ENCODE data around the gene MAB21L4.
"Not testable (repeated sequence)": the region's sequence is repeated elsewhere in the genome, so short reads cannot be mapped to it uniquely, and the experiment has no call there.

The MAB21L4 gene

DNA sequence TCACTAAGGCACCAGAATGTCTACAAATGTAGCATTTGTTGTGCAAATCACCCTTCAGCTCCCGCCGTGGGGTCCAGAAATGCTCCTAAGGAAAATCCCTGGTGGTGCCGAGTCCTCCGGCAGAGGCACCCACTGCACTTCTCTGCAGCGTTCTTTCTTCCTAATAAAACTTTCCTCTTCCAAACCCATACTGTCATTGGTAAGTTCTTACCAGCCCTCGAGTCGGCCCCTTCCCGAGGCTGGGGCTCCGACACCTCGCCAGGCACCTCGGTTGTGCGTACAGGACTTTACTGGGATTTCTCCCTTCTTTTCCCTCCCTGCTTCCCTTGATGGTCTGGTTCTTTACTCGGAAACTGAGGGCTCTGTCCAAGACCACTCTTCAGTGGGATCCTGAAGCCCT is 37.6 kb downstream of the MAB21L4 start:
- Mint-ChIP-seq H3K36me3 (peaks cover 2% of the 10 kb centered on the region), H3K9me3 (peaks cover 12% of the 10 kb centered on the region), H3K27me3 (peaks cover 19% of the 10 kb centered on the region), H3K27ac (no peak overlapping the region), H3K4me1 (no peaks in the 10 kb centered on the region), H3K4me3 (no peak overlapping the region)
- DNase-seq, result no peak
- CTCF ChIA-PET, result no interaction called here

DNA sequence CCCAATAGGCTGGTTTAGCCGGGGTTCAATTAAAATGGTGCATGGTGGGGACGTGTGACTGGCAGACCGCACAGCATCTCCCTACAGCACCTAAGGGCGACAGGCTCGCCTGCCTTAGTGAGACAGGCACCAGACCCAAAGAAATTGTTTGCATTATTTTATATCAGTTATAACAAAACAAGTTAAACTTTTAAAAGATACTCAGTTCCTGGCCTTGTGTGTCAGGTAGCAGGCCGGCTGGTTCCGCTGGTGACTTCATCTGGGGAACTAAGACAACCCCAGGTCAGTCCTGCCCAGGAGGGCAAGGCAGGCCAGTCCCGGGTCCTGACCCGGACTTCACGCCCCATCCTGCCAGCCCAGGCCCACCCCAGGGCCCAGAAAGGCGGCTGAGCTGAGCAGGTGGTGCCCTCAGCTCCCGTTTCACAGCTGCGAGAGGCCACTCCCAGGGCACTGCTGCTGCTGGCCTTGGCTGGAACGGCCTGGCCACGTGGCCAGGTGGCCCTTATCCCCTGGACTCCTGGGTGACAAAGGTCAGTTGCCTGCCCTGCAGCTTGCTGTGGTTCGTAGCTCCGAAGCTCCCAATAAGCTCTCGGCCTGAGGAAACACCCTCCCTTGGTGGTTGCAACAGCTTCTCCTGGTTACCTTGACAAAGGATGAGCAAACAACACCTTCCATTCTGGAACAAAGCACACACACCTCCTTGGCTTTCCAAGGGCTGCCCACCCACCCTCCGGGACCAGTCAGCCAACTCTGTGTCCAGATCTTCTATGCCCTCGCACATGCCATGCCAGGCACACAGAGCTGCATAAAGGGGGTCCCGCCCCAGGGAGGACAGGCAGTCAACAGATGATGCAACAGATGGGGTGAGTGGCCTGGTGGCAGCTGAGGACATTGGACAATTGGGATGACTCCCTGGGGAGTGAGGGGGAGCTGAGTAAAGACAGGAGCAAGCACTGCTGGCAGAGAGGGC is 38.6 kb downstream of the MAB21L4 start:
- Mint-ChIP-seq H3K27ac (no peak overlapping the region), H3K36me3 (peaks cover 2% of the 10 kb centered on the region), H3K4me3 (no peak overlapping the region), H3K9me3 (peaks cover 12% of the 10 kb centered on the region), H3K27me3 (peaks cover 15% of the 10 kb centered on the region), H3K4me1 (no peaks in the 10 kb centered on the region)
- CTCF ChIA-PET, result no interaction called here
- DNase-seq, result no peak

DNA sequence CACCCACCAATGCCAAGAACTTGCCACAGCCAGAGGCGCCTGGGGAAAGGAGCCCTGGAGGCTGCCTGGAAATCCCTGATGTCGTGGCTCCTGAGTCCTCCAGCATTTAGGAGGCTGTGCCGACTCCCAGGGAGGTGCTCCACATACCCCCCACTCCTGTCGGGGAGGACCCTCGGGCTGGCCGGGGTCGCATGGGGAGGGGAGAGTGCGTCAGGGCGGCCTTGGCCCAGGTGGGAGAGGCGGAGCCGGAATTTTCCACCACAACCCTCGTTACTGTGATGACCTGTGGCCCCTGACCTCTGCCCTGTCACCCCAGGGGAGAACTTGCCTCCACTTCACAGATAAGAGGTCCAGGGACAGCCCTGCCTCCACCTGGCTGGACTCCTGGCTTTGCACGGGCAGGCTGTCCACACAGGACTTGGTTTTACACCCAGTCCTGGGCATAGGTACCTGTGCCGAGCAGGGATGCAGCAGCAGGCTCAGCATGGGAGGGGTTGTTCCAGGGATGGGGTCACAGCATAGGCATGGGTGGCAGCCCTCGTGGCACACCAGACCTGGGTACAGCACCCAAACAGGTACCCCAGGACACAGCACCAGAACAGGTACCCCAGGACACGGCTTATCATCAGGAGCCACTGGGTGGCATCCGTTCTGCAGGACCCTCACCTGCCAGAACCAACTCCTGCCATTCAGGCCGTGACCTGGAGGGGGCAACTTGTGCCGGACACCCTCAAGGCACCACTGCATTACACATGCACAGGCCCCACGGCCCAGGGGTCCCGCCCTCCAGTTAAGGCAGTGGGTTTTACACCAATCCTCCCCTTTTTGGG is 39.6 kb downstream of the MAB21L4 start:
- peaks cover 2% of the 10 kb centered on the region for H3K36me3 Mint-ChIP-seq
- H3K9me3 Mint-ChIP-seq, result peaks cover 12% of the 10 kb centered on the region
- peaks cover 16% of the 10 kb centered on the region for H3K27me3 Mint-ChIP-seq
- H3K27ac Mint-ChIP-seq, result no peak overlapping the region
- no peaks in the 10 kb centered on the region for H3K4me1 Mint-ChIP-seq
- DNase-seq, result no peak
- CTCF ChIA-PET, result no interaction called here
- H3K4me3 Mint-ChIP-seq, result no peak overlapping the region

DNA sequence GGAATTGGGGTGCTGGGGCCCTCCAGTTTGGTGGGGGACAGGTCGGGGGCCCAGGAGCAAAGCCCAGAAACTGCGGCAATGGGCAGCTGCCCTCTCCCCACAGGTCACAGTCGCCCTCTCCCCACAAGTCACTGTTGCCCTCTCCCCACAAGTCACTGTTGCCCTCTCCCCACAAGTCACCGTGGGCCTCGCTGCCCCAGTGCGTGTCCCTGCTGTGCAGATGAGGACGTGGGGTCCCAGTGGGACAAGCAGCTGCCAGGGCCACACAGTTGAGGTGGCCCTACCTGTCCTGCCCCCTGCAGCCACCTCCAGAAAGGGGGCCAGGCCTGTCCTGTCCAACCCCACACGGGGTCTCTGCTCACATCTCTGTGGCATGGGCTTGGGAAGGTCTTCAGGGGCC is 40.3 kb downstream of the MAB21L4 start:
- H3K27ac Mint-ChIP-seq, result no peak overlapping the region
- H3K36me3 Mint-ChIP-seq, result peaks cover 2% of the 10 kb centered on the region
- peaks cover 12% of the 10 kb centered on the region for H3K9me3 Mint-ChIP-seq
- H3K27me3 Mint-ChIP-seq, result peaks cover 20% of the 10 kb centered on the region
- H3K4me3 Mint-ChIP-seq, result no peak overlapping the region
- DNase-seq, result no peak
- CTCF ChIA-PET, result no interaction called here
- H3K4me1 Mint-ChIP-seq, result no peaks in the 10 kb centered on the region

DNA sequence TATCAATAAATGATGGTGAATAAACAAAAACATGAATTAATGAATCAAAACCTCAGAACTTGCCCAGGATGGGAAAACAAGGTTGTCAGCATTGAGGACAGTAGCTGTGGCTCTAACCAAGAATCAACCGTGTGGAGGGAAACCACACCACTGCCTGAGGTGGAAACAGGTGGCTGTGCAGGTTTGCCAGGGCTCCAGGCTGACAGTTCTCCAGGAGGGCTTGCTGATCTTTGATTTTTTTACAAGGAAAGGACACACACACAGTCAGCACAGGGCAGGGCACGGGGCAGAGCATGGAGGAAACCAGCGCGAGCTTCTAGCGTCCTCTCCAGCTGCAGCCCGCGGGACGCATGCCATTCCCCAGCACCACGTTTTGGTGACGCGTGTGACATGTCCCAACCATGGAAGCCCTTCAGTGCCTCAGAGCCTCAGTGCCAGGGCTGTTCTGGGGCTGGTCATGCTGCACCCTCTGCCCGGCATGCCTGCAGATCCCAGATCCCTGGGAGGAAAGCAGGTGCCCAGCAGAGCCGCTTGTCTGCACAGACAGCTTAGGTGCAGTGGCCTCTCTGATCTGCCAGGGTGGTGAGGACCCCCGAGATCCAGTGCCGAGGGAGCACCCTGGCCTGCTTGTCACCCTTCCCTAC is 43.2 kb downstream of the MAB21L4 start:
- Mint-ChIP-seq H3K9me3 (peaks cover 13% of the 10 kb centered on the region), H3K27ac (no peak overlapping the region), H3K36me3 (peaks cover 2% of the 10 kb centered on the region), H3K27me3 (peaks cover 5% of the 10 kb centered on the region), H3K4me1 (no peaks in the 10 kb centered on the region), H3K4me3 (no peak overlapping the region)
- CTCF ChIA-PET, result interaction anchor here (0.6 kb wide), 2 partner anchors 100 to 271 kb away, joined by 3 read pairs; no protein-coding TSS in a partner anchor
- no peak for DNase-seq

DNA sequence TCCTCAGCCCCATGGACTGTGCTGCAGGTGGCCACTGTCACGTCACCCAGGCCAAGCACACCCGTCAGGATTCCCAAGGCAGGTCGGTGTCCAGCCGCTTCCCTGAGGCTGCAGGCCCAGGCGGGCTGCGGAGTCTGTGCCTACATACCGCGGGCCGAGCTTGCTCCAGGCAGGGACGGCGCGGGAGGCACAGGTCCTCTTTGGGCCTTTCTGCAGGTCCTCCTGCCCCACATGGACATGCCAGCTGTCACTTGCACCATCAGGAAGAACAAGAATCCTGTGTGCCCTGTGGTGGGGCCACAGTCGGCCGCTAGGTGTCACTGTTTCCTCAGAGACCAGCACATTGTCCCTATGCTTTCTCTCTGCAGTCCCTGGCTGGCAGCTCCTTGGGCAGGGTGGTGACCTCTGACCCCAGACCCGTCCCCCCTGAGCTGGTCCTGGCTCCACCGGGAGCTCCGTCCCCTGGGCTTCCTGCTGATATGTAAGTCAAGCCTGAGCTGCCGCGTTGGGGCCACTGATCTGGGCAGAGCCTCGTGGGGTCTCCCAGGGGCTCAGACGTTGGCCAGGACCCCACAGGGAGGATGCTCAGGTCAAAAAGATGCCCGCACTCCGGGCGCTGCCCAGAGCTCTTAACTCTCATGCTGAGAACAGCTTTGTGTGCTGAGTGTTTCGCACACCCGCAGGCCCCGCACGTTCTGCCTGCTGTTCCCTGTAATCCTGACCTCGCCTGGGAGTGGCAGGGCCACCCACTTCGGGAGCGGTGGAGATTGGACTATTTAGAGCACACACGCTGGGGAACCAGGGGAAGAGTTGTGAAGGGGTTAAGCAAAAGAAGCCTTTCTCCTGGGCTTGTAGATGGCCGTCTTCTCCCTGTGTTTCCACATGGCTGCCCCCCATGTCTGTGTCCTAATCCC is 44.6 kb downstream of the MAB21L4 start:
- H3K27me3 Mint-ChIP-seq, result peaks cover 5% of the 10 kb centered on the region
- CTCF ChIA-PET, result interaction anchor here (0.9 to 1.7 kb wide), 5 partner anchors 10 to 37 kb away, joined by 3 to 10 read pairs (median 3); no protein-coding TSS in a partner anchor
- no peaks in the 10 kb centered on the region for H3K4me1 Mint-ChIP-seq
- no peak overlapping the region for H3K27ac Mint-ChIP-seq
- H3K36me3 Mint-ChIP-seq, result peaks cover 2% of the 10 kb centered on the region
- H3K9me3 Mint-ChIP-seq, result peaks cover 15% of the 10 kb centered on the region
- no peak overlapping the region for H3K4me3 Mint-ChIP-seq
- peak; percentile 89 for DNase-seq

DNA sequence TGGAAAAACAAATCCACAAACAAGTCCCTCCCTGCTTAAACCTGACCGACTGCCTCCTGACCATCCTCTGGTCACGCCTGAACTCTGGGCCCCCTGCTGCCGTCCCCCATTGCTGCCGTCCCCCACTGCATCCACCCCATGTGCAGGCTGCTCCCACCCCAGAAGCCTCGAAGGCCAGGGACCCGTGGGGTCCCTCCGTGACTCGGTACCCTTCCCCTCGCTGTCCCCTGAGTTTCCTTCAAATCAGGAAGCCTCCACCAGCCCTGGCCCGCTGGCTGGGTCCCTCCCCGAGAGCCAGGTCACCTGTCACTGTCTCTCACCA is 45.2 kb downstream of the MAB21L4 start:
- CTCF ChIA-PET, result interaction anchor here (0.9 to 1.7 kb wide), 4 partner anchors 10 to 36 kb away, joined by 3 to 10 read pairs (median 4); no protein-coding TSS in a partner anchor
- H3K4me1 Mint-ChIP-seq, result no peaks in the 10 kb centered on the region
- H3K4me3 Mint-ChIP-seq, result no peak overlapping the region
- H3K9me3 Mint-ChIP-seq, result peaks cover 15% of the 10 kb centered on the region
- no peak for DNase-seq
- H3K27ac Mint-ChIP-seq, result no peak overlapping the region
- H3K27me3 Mint-ChIP-seq, result peaks cover 5% of the 10 kb centered on the region
- H3K36me3 Mint-ChIP-seq, result peaks cover 2% of the 10 kb centered on the region

DNA sequence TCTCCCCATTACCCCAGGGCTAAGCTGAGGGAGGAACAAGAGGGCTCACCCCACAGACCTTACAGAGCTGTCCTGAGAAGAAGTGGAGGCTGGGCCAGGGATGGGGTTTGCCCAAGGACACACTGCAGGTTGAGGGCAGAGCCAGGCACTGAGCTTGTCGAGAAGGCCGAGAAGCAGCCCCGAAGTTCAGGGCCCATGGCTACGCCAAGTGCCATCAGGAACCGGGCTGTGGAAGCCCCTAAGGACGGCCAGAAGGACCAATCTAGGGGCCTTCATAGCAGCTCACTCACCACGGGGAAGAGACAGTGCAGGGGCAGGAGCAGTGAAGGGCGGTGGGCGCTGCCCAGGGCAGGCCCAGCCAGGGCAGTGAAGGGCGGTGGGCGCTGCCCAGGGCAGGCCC is 45.9 kb downstream of the MAB21L4 start:
- H3K4me1 Mint-ChIP-seq, result no peaks in the 10 kb centered on the region
- H3K4me3 Mint-ChIP-seq, result no peak overlapping the region
- peaks cover 17% of the 10 kb centered on the region for H3K9me3 Mint-ChIP-seq
- H3K27ac Mint-ChIP-seq, result no peak overlapping the region
- H3K27me3 Mint-ChIP-seq, result peaks cover 7% of the 10 kb centered on the region
- CTCF ChIA-PET, result interaction anchor here (0.8 to 0.9 kb wide), 3 partner anchors 10 to 645 kb away, joined by 3 read pairs; no protein-coding TSS in a partner anchor
- no peak for DNase-seq
- H3K36me3 Mint-ChIP-seq, result peaks cover 2% of the 10 kb centered on the region

DNA sequence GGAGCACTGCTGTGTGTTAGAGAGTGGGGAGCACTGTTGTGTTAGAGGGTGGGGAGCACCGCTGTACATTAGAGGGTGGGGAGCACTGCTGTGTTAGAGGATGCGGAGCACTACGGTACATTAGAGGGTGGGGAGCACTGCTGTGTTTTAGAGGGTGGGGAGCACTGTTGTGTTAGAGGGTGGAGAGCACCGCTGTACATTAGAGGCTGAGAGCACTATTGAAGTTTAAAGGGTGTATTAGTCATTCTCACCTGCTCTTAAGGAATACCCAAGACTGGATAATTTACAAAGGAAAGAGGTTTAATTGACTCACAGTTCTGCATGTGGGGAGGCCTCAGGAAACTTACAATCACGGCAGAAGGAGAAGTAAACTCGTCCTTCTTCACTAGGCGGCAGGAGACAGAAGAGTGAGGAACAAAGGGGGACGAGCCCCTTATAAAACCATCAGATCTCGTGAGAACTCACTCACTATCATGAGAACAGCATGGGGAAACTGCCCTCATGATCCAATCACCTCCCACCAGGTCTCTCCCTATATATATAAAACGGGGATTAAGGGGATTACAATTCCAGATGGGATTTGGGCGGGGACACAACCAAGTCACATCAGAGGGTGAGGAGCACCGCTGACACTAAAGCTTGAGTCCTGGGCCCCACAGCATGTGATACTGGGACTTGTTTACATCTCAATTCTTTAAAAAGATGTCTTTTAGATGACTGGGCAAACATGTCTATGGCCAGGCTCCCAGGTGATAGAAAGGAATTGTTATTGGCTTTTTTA is 46.9 kb downstream of the MAB21L4 start:
- Mint-ChIP-seq H3K36me3 (peaks cover under 1% of the 10 kb centered on the region), H3K4me3 (no peak overlapping the region), H3K4me1 (no peaks in the 10 kb centered on the region), H3K27me3 (peaks cover 10% of the 10 kb centered on the region), H3K9me3 (peaks cover 10% of the 10 kb centered on the region), H3K27ac (no peak overlapping the region)
- no peak for DNase-seq
- CTCF ChIA-PET, result interaction anchor here (0.8 to 0.9 kb wide), 3 partner anchors 9 to 644 kb away, joined by 3 read pairs; no protein-coding TSS in a partner anchor

- Mint-ChIP-seq H3K27me3 (peaks cover 10% of the 10 kb centered on the region), H3K27ac (no peak overlapping the region), H3K4me1 (no peaks in the 10 kb centered on the region), H3K36me3 (no peaks in the 10 kb centered on the region), H3K4me3 (no peak overlapping the region), H3K9me3 (peaks cover 9% of the 10 kb centered on the region)
- CTCF ChIA-PET, result no interaction called here
- no peak for DNase-seq
These were observed 48.1 kb downstream of the MAB21L4 start for GRCh38 chr2:240847817-240848216.

DNA sequence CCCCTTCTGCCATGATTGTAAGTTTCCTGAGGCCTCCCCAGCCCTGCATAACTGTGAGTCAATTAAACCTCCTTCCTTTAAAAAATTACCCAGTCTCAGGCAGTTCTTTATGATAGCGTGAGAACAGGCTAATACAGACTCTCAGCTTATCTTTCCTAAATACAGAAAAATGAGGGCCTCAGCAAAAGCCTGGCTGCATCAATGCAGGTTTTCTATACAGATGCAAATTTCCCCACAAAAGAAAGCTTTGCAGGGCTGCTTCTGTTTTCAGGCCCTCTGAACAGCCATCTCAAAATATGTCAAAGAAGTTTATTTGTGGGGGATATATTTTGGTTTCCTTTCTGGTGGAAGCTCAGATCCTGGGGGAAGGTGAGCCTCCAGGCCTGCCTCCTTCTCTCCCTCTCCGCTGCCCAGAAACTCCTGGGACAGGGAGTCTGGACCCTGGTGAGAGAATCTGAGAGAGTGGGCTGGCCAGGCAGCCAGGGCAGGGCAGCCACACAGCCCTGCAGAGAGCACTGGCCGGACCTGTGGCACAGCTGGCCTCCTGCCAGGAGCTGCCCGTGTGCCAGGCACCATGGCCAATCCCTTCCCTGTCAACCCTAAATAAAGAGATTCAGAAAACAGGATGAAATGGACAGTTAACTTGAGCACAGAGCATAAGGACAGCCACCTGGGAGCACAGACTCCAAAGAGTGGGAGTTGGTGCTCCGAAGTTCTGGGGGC is 48.9 kb downstream of the MAB21L4 start:
- Mint-ChIP-seq H3K9me3 (peaks cover 9% of the 10 kb centered on the region), H3K36me3 (no peaks in the 10 kb centered on the region), H3K4me3 (no peak overlapping the region), H3K27me3 (peaks cover 15% of the 10 kb centered on the region), H3K27ac (no peak overlapping the region), H3K4me1 (no peaks in the 10 kb centered on the region)
- CTCF ChIA-PET, result no interaction called here
- DNase-seq, result no peak

- DNase-seq, CTCF ChIA-PET: not testable (repeated sequence)
These were observed 49.6 kb downstream of the MAB21L4 start for GRCh38 chr2:240846309-240846708.

More at GRCh38 chr2:240846309-240846708, 49.6 kb downstream of the MAB21L4 start:
- H3K27ac Mint-ChIP-seq, H3K36me3 Mint-ChIP-seq, H3K4me3 Mint-ChIP-seq, H3K9me3 Mint-ChIP-seq, H3K4me1 Mint-ChIP-seq: not testable (repeated sequence)
- peaks cover 17% of the 10 kb centered on the region for H3K27me3 Mint-ChIP-seq

Data from activated naive CD4-positive, alpha-beta T cell treated with anti-CD3 and anti-CD28 coated beads, Interleukin-2, amount 10 ng/mL, durations not matched to agents 7 days and 5 days (primary cell).